Measurements from ENCODE around the gene MYCBP. TPM values are rescaled to one million over a fixed set of nuclear protein-coding genes. Genes with fewer than 3 reads are reported as not detected.
A peak's percentile ranks its signal among the peaks of the same experiment; 100 is the strongest.

The MYCBP gene
- total RNA-seq, 2 donors from 2014 or later = 34.6 to 38.1 TPM

- Histone ChIP-seq H3K9ac (ENCODE audit: extremely low read depth, low read length, poor library complexity, severe bottlenecking) (no peak overlapping the region), H3K27ac (ENCODE audit: low read depth, low read length) (no peak overlapping the region), H3K4me3 (ENCODE audit: low read length) (peak overlapping the region; percentile 80), H3K9me3 (ENCODE audit: control insufficient read depth, low read length) (peaks cover 12% of the 10 kb centered on the region), H3K27me3 (ENCODE audit: control insufficient read depth, insufficient read depth, low read length, poor library complexity, severe bottlenecking) (peaks cover 88% of the 10 kb centered on the region), H3K4me1 (ENCODE audit: control insufficient read depth, insufficient read depth, low read length) (no peaks in the 10 kb centered on the region), H3K36me3 (ENCODE audit: control insufficient read depth, insufficient read depth, low read length) (no peaks in the 10 kb centered on the region)
- Mint-ChIP-seq H3K9me3 (peaks cover 19% of the 10 kb centered on the region), H3K36me3 (ENCODE audit: low read depth) (no peaks in the 10 kb centered on the region), H3K4me1 (no peaks in the 10 kb centered on the region), H3K4me3 (peak overlapping the region; percentile 53), H3K27ac (no peak overlapping the region), H3K27me3 (ENCODE audit: insufficient read depth) (peaks cover 79% of the 10 kb centered on the region)
- TF ChIP-seq CTCF (conservative IDR thresholded peaks at IDR 0.05) = peak; percentile 97
- peak; percentile 92 for DNase-seq
- 2% methylated on average over 38 to 70 of the region's 70 CpGs for WGBS, 2 experiments (ENCODE audit: insufficient coverage in 1 of 2, insufficient read length in 1 of 2)
Measured at GRCh38 chr1:38818175-38818976, 54.8 kb downstream of the MYCBP start.

GRCh38 chr1:38817267-38818174, 55.6 kb downstream of the MYCBP start:
- H3K27me3 Mint-ChIP-seq (ENCODE audit: insufficient read depth) = peaks cover 85% of the 10 kb centered on the region
- Histone ChIP-seq H3K4me3 (ENCODE audit: low read length) (peak overlapping the region; percentile 80), H3K27ac (ENCODE audit: low read depth, low read length) (no peak overlapping the region), H3K9me3 (ENCODE audit: control insufficient read depth, low read length) (peaks cover 12% of the 10 kb centered on the region), H3K27me3 (ENCODE audit: control insufficient read depth, insufficient read depth, low read length, poor library complexity, severe bottlenecking) (peaks cover 93% of the 10 kb centered on the region), H3K36me3 (ENCODE audit: control insufficient read depth, insufficient read depth, low read length) (no peaks in the 10 kb centered on the region), H3K4me1 (ENCODE audit: control insufficient read depth, insufficient read depth, low read length) (no peaks in the 10 kb centered on the region), H3K9ac (ENCODE audit: extremely low read depth, low read length, poor library complexity, severe bottlenecking) (no peak overlapping the region)
- DNase-seq = no peak
- peaks cover 19% of the 10 kb centered on the region for H3K9me3 Mint-ChIP-seq
- WGBS, 2 experiments (ENCODE audit: insufficient coverage in 1 of 2, insufficient read length in 1 of 2) = 41 to 63% methylated on average over 20 to 45 of the region's 45 CpGs
- H3K27ac Mint-ChIP-seq = no peak overlapping the region
- TF ChIP-seq CTCF (conservative IDR thresholded peaks at IDR 0.05) = no peak
- H3K36me3 Mint-ChIP-seq (ENCODE audit: low read depth) = no peaks in the 10 kb centered on the region
- H3K4me3 Mint-ChIP-seq = peak overlapping the region; percentile 53
- H3K4me1 Mint-ChIP-seq = no peaks in the 10 kb centered on the region

GRCh38 chr1:38815903-38816627, 57.1 kb downstream of the MYCBP start:
- H3K4me1 Mint-ChIP-seq = no peaks in the 10 kb centered on the region
- WGBS, 2 experiments (ENCODE audit: insufficient coverage in 1 of 2, insufficient read length in 1 of 2) = 82 to 85% methylated on average over 22 to 36 of the region's 36 CpGs
- DNase-seq = no peak
- Histone ChIP-seq H3K36me3 (ENCODE audit: control insufficient read depth, insufficient read depth, low read length) (no peaks in the 10 kb centered on the region), H3K27me3 (ENCODE audit: control insufficient read depth, insufficient read depth, low read length, poor library complexity, severe bottlenecking) (peaks cover 85% of the 10 kb centered on the region), H3K9me3 (ENCODE audit: control insufficient read depth, low read length) (peaks cover 12% of the 10 kb centered on the region), H3K9ac (ENCODE audit: extremely low read depth, low read length, poor library complexity, severe bottlenecking) (no peak overlapping the region), H3K4me1 (ENCODE audit: control insufficient read depth, insufficient read depth, low read length) (no peaks in the 10 kb centered on the region), H3K4me3 (ENCODE audit: low read length) (no peak overlapping the region), H3K27ac (ENCODE audit: low read depth, low read length) (no peak overlapping the region)
- H3K9me3 Mint-ChIP-seq = peaks cover 19% of the 10 kb centered on the region
- no peak overlapping the region for H3K27ac Mint-ChIP-seq
- H3K27me3 Mint-ChIP-seq (ENCODE audit: insufficient read depth) = peaks cover 86% of the 10 kb centered on the region
- H3K36me3 Mint-ChIP-seq (ENCODE audit: low read depth) = no peaks in the 10 kb centered on the region
- no peak overlapping the region for H3K4me3 Mint-ChIP-seq
- TF ChIP-seq CTCF (conservative IDR thresholded peaks at IDR 0.05) = no peak
